HG02852 (cell line): ENCODE data around the gene CCDC85C.

Experiments used
- ATAC-seq: cut with Tn5 transposase; IDR thresholded peaks from one replicate; pipeline ENCODE4 v1.9.1; 2021; ENCODE audit warnings: mild to moderate bottlenecking, moderate library complexity; ENCODE audit not compliant: unreplicated experiment

Gene CCDC85C

DNA sequence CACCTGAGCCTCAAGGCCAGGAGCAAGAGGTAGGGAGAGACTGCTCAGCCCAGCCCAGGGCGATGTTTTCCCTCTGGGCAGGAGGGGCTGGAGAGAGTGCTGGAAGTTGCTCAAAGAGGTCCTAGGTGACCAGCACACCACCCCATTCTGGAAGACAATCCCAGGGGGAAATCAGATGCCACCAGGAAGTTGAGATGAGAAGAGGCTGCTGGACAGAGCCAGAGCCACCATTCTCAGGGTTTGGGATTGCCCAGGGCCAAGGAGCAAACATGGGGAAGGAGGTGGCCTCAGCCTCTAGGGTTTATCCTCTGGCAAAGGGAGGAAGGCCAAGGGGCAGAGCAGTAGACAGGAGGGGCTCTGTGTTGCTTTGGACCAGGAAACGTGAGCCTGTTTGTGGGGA lies 11.6 kb downstream of the CCDC85C start:
- ATAC-seq, result no peak

DNA sequence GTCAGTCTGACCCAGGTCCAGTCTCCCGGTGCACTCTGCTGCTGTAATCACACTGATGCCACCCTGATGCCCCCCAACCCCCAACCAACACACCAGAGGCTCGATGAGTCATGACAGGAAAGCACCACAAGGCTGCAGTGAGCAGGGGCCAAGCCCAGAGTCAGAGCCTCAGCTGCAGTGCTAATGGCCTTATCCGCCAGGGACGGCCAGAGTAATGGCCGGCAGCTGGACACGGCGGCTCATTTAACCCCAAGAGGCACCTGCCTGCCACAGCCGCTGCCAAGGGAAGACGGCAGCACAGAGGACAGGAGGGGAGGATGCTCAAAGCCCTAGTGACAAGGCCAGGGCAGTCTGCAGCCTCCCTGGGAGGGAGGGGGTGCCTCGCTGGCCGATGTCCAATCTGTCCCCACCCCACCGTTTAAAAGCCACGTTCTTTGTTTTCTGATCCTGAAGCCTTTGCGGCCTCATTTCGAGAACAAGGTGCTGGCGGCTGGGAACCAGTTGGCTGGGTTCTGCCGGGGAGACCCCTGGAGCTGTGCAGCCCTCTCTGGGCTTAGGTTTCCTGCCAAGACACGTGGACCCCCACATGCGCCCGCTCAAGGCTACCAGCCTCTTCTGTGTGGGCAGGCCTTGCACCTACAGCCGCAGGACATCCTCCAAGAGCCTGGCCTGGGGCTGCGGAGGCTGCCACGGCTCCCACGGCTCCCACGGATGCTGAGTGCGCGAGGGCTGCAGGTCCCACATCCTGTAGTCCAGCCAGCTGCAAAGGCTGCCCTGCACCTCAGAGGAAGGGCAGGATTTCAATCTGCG lies 13.1 kb downstream of the CCDC85C start:
- ATAC-seq, result no peak

DNA sequence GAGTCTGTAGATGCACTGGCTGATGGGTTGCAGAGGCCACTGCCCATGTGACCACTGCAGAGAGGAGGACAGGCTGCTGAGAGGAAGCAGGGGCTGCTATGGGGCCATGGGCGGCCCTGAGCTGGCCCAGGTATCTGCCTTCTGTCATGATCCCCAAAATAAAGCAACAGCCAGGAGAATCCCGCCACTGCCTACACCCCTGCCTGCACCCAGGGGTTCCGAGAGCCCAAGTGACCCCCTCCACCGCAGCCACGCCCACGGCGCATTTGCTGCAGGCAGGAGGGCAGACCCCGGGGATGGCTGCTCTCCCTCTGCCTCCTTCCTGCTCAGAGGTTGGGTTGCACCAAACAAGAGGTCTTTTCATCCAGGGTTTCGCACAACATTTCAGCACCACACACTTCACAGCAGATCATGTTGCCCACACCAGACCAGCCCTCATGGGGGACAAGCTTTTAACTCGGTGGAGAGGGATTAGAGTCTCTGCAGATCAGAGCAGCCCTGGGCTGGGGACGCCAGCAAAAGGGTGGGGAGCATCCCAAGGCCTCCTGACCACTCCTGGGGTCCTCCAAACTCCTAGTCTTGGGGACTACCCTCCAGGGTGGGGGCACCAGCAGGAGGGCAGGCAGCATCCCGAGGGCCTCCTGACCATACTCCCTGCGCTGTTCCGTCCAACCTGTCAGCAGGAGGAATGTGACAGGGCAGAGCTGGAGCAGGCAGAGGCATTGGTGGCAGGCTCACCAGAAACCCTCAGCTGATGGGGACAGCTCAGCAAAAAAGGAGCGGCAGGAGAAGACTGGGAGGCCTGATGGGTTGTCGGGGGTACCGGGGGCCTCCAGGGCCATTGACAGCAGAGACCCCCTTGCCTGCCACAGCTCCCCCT lies 14.1 kb downstream of the CCDC85C start:
- ATAC-seq, result no peak

DNA sequence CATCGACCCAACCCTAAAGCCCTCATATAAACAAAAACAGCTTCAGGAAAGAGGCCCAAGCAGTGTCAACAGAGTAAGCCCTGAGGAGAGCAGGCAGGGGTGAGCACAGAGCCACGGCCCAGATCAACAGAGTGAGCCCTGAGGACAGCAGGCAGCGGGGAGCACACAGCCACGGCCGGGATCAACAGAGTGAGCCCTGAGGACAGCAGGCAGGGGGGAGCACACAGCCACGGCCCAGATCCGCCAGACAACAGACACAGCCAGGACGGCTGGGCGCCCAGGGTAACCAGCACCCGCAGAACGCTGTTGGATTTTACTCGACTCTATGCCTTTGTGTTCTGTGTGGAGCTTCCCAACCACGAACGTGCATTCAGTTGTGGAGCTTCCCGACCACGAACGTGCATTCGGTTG lies 15.0 kb downstream of the CCDC85C start:
- no peak for ATAC-seq

DNA sequence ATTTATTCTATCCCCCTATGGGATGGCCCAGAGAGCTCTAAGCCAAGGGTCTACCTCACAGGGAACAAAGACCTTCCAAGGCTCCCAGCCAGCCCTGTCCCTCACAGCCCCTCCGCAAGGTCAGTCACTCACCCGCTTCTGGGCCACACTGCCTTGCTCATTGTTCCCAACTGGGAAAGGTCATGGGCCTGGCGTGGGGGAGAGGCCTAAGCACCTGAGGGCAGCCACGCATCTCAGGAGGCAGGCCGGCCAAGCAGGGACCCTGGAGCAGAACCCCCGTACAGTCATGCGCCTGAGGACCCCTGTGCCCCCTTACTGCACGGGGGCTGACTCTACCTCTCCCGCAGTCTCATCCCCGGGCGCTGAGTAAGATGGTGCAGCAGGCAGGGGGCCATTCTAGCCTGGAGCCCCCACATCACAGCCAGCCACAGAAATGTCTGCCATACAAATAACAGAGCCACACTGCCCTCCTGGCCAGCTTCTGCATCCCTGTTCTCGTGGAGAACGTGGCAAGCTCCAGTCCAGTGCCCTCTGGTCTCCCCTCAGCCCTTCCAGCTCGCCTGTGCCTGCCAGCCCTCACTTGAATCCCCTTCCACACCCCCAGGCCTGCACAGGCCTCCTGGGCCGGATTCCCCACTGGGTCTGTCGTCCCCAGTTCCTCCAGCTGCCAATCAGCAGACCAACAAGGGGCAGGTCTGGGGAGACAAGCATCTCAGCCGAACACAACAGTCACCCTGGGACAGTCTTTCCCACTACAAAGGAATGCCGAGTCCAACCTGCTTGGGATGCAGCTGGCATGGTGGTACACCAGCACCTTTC lies 16.3 kb downstream of the CCDC85C start:
- no peak for ATAC-seq

DNA sequence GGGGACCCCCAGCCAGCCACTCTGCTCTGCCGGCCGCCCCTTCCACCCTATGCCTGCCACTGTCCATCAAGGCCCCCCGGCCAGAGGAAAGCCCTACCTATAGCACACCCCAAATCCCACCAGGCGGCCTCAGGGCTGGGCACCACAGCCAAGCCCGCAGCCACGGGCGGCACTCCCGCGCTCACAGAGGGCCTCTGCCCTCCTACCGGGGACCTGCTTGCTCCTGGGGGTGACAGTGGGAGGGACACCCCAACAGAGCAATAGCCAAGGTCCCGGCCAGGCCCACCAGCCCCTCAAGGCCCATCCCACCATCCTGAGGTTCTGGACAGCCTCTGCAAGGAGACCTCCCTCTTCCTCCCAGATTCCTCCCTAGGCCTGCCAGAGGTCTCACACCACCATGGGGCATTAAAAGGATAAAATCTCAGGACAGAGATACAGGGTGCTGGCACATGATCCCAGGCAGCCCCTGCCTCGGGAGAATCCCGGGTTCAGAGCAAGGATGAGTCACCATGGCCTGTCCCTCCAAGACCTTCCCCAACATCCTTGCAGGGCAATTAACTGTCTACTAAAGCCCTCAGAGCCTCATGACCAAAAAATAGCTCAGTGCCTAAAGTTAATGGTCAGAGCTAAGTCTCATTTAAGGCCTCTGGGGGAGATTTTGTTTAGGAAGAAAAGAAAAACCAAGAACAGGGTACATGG lies 17.1 kb downstream of the CCDC85C start:
- no peak for ATAC-seq

DNA sequence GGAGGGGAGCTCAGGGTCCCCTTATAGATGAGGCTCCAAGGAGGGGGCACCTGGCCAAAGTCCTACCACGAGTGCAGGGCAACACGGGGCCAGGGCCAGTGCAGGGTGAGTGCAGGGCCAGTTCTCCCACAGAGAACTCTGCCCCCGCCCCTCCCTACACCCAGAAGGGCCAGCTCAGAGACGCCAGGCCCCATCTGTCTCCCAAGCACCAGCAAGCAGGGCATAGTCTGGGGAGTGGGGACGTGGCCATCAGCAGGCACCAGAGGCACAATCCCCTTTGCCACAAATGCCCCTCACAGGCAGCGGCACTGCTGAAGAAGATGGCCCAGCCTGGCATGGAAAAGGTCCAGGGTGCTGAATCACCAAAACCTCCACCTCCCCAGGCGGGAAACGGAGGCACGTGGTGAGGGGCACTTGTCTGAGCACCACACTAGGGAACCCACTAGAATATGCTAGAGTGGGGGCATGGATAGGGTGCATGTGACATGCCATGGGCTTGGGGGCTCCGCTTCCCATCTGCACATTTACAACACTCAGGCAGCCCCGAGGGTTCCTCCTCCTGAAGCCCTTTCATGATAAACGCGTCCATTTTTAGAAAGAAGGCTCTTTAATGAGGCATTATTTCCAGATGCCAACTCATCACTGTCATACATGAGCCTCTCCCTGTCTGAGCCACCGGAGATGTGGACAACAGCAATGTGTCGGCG lies 17.8 kb downstream of the CCDC85C start:
- no peak for ATAC-seq

DNA sequence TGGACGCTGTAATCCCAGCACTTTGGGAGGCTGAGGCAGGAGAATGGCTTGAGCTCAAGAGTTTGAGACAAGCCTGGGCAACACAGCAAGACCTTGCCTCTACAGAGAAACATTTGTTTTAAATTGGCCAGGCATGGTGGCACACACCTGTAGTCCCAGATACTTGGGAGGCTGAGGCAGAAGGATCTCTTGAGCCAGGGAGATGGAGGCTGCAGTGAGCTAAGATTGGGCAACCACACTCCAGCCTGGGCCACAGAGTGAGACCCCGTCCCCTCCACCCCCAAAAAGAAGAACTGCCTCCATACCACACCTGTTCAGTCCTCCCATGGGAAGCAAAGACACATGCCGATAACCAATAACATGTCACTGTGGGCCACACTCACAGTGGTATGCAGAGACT lies 19.2 kb downstream of the CCDC85C start:
- ATAC-seq, result no peak

DNA sequence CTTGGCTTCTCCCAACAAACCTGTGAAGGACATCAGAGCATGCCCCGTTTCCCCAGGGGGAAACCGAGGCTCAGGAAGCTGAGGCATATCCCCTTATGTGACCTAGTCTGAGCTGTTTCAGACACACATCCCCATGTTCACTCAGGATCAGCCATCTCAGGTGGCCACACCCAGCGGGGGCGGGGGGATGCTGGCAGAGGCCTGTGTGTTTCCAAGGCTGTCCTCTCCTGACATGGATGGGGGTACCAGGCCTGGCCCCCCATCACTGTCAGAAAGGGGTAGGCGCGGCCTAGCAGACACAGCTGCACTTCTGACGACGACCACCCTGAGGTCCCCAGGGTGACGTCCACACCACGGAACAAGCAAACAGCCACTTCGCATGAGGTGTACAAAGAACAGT lies 22.1 kb downstream of the CCDC85C start:
- ATAC-seq, result no peak

DNA sequence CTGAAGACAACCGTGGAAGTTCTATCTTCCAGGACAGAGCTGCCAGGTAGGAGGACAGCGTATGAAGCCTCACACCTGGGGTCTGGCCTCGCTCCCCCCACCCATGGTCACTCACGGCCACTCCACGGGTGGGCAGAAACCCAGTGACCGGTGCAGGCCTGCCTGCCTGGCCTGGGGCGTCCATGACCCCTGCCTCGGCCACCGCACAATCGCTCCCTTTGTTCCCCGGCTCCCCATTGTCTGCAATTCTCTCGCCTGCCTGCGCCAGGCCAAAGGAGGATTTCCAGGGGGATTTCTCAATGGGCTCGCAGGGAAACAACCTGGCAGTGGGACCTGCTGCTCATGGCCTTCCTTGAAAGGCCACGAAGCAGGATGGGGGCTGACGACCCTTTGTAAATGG lies 22.6 kb downstream of the CCDC85C start:
- no peak for ATAC-seq

DNA sequence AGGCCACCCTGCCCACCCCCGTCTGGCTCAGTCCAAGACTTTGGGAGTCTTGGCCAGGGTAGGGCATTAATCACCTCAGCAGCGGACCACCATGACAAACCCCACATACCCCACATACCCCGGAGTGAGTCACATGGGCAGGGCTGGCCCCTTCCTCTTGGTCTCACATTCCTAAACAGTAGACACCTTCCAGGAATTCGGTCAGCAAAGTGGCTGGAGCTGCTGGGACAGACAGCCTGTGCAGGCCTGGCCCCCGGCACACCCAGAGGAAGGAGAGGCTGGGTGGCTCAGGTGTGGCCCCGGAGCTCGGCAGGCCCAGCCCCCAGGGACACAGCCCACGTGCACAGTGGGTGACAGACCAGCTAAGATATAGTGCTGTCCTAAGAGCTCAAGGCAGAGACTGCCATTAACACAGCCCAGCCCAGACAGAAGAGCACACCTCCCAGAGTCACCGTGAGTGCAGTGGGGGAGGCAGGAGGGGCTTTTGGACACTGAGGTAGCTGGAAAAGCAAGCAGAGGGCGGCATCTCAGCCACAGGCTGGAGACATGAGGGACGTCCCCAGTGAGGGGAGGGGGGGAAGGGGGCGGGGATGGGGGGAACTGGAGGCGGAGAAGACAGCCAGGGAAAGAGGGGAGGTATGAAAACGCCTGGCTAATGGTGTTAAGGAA lies 24.0 kb downstream of the CCDC85C start:
- no peak for ATAC-seq

DNA sequence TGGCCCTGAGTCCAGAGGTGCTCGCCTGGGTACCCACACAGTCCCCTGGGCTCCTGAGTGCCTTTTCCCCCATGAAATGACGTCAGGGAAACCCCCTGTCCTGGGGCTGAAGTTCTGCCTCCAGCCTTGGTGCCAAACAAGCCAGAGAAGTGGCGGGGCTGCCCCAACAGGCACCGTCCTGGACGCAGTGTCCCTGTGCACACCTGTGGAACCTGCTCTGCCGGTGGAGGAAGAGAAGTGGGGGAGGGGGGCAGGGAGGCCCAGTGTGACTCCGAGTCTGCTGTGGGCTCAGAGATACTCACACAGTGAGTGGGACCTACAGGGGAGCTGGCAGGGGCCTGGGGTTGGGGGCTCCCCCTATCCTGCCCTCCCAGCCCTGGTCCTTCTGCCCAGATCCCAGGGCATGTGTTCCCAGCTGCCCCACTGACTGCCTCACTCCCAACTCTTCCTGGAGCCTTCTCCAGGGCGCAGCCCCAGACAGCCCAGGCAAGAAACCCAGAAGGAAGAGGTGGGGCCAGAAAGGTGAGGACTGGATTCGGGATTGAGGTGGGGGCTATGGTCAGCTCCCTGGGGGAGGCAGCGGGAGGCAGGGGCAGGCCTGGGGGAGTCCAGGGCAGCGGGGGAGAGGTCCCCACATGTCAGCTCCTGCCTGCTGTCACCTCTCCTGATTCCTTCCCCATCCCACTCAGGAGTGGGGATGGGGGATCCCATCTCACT lies 24.7 kb downstream of the CCDC85C start:
- no peak for ATAC-seq

DNA sequence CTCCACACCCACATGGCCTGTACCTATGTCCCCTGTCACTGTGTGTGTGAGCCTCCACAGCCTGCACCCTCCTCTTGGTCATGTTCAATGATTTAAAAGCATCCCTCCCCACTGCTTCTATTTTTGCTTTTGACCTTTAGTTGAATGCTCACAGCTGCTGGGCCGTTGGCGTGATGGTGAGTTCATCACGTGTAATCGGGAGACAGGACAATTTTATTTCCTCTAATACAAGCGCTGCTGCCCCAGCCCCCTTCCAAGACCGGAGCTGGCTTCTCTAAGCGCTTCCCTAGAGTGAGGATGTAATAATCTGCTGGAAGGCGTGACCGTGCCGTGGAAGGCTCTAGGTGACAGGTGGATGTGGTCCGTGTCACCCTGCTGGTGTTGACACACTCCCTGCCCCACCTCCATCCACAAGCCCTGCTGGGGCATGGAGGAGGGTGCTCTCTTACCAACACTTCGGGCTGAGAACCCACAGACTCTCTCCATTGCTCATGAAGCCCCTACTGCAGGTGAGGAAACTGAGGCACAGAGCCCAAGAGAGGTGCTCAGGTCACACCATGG lies 25.4 kb downstream of the CCDC85C start:
- no peak for ATAC-seq

DNA sequence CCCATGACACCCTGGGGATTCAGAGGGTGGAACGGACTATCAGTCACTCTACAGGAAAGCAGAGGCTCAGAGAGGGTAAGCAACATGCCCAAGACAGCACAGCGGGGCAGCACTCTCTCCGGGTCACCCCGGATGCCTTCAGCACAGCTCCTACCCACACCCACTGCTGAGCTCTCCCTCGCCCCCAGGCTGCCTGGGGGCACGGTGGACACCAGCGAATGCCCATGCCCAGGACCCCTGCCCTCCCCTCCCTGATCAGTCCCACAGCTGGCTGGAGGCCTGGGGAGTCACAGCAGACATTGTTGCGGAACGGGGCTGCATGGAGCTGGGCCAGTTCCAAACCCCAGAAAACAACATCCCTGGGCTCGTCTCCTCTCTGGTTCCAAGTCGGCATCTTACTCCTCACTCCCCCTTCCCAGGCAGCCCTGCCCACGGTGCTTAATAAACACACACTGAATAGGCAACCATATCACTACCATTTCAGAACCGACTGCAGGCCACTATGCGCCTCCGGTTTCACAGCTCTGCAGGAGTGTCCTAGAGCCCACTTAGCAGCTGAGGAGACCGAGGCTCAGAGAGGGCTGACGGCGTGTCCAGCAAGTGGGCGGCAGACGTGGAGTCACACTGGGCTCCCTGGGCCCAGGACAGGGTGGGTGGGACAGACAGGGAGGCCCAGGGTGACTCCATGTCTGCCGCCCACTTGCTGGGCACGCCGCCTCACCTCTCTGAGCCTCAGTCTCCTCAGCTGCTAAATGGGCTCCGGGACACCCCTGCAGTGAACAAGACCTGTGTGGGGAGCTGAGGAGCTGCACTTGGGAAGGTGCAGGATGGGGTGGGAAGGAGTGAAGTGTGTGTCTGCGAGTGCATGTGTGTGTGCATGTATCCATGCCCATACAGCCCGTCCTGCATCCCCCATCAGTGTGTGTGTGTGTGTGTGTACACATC lies 27.0 kb downstream of the CCDC85C start:
- ATAC-seq, result no peak

DNA sequence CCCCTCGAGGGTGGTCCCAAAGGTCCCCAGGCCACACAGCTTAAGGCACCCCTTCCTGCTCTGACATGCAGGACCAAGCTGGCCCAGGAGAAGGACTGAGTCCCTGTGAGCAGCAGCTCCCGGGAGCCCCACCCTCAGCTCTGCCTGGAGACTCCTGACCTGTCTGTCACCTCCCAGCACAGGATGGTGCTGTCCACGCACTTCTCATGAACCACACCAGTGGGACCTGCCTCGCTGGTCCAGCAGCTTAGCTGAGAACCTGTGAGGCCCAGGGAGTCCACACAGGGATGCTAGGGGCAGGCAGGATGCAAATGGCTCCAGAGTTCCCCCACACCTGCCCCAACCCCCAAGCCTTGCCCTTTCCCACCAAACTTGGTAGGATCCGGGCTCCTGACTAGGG lies 27.7 kb downstream of the CCDC85C start:
- no peak for ATAC-seq

DNA sequence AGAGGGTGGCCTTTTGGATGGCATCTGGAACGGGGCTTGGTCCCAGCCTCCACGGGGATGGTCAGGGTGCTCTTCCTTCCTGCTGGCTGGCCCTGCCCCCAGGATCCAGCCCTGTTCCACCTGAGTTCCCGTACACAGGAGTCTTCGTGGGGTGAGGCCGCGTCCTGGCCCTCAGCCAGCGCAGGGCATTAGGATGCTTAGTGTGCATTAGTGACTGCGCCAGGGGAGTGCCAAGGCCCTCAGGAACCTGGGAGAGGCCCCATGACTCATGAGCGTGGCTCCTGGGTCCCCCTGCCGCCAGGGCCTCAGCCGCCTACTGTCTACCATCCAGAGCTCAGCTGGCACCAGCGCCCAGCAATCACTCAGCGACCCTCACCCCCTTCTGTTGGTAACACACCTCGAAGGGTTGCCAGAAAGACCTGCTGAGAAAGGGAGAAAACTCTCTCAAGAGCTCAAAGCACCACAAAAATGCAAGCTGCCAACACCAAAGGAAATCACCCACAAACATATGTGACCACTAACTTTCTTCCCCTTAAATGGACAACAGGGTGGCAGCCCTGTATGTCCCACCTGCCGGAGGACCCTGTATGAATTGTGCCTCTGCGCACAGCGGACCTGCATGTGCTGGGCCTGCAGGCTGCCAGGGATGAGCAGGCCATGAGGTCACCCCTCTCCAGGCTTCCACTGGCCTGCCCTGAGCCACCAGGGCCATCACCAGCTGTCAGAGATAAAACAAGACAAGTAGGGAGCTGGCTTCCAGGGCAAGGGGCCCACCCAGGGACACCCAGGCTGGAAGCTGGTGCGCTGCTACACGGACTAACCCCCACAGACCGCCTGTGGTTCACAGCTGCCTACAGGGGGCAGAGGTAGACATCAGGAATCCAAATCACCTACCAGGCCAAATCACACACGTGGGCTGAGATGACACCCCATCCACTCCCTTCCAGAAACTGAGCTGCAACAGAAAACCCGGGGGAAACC lies 28.7 kb downstream of the CCDC85C start:
- no peak for ATAC-seq
